OCI-LY1 (cell line): ENCODE measurements around the gene D2HGDH.

Experiments used
- H2AFZ ChIP-seq: fragments of 200-600 bp; sonication (generic), shearing (Covaris generic); 2 replicates; pipeline ENCODE4 v1.6.0; 2014; ENCODE audit warnings: antibody characterized with exemption, mild to moderate bottlenecking, low read length
- H3F3A ChIP-seq: fragments of 200-600 bp; sonication (generic), shearing (Covaris generic); 2 replicates; pipeline ENCODE4 v1.6.0; 2014; ENCODE audit warnings: mild to moderate bottlenecking, antibody characterized with exemption, low read length, moderate library complexity; ENCODE audit not compliant: insufficient read depth
- H3K27ac ChIP-seq: fragments of 200-600 bp; sonication (generic); 2 replicates; pipeline ENCODE4 v1.5.1; 2014; ENCODE audit warnings: low read length, mixed run types, mild to moderate bottlenecking, low read depth; ENCODE audit not compliant: poor library complexity, severe bottlenecking
- H3K27me3 ChIP-seq: fragments of 200-600 bp; sonication (generic); 2 replicates; pipeline ENCODE4 v1.6.0; 2014; ENCODE audit warnings: antibody characterized with exemption, mild to moderate bottlenecking, low read length, moderate library complexity; ENCODE audit not compliant: insufficient read depth
- H3K36me3 ChIP-seq: fragments of 200-600 bp; sonication (generic); 2 replicates; pipeline ENCODE4 v1.6.1; 2014; ENCODE audit warnings: mild to moderate bottlenecking, antibody characterized with exemption, low read length, moderate library complexity, mixed read lengths; ENCODE audit not compliant: insufficient read depth
- H3K4me1 ChIP-seq: fragments of 200-600 bp; sonication (generic); 2 replicates; pipeline ENCODE4 v1.5.1; 2014; ENCODE audit warnings: mild to moderate bottlenecking, low read length, moderate library complexity; ENCODE audit not compliant: insufficient read depth, severe bottlenecking
- H3K4me2 ChIP-seq: fragments of 200-600 bp; sonication (generic), shearing (Covaris generic); 2 replicates; pipeline ENCODE4 v1.6.1; 2014; ENCODE audit warnings: low read length
- H3K4me3 ChIP-seq: fragments of 200-600 bp; sonication (generic); 2 replicates; pipeline ENCODE4 v1.5.1; 2014; ENCODE audit warnings: low read length, low read depth, mild to moderate bottlenecking, mixed read lengths; ENCODE audit not compliant: poor library complexity, severe bottlenecking
- H3K79me2 ChIP-seq: fragments of 200-600 bp; shearing (Covaris generic); 2 replicates; pipeline ENCODE4 v1.6.1; 2016; ENCODE audit warnings: mixed run types, low read length, mixed read lengths; ENCODE audit not compliant: insufficient read depth
- H3K9ac ChIP-seq: fragments of 200-600 bp; sonication (generic), shearing (Covaris generic); 2 replicates; pipeline ENCODE4 v1.6.1; 2014; ENCODE audit warnings: mild to moderate bottlenecking, low read length, mixed read lengths
- H3K9me2 ChIP-seq: fragments of 200-600 bp; sonication (generic), shearing (Covaris generic); 2 replicates; pipeline ENCODE4 v1.6.1; 2014; ENCODE audit warnings: low read depth, mild to moderate bottlenecking, low read length, mixed read lengths
- H3K9me3 ChIP-seq: fragments of 200-600 bp; shearing (Covaris generic); 2 replicates; pipeline ENCODE4 v1.6.1; 2014; ENCODE audit warnings: low read length, mixed read lengths
- H4K20me1 ChIP-seq: fragments of 200-600 bp; sonication (generic), shearing (Covaris generic); 2 replicates; pipeline ENCODE4 v1.6.0; 2016; ENCODE audit warnings: mild to moderate bottlenecking, low read length; ENCODE audit not compliant: insufficient read depth
- CTCF ChIP-seq: fragments of 200-600 bp; sonication (generic), shearing (Covaris generic); IDR thresholded peaks from 2 replicates; pipeline ENCODE4 v1.5.1; 2017; ENCODE audit warnings: mild to moderate bottlenecking, antibody characterized with exemption, low read length, moderate library complexity, mixed read lengths
- EZH2 ChIP-seq: fragments of 200-600 bp; sonication (generic), shearing (Covaris generic); IDR thresholded peaks from 2 replicates; pipeline ENCODE4 v1.8.0; 2017; ENCODE audit warnings: borderline replicate concordance, mixed run types, mild to moderate bottlenecking, antibody characterized with exemption, low read length, moderate library complexity, mixed read lengths

The D2HGDH gene

GRCh38 chr2:241762321-241762932, 28.0 kb downstream of the D2HGDH start:
- Histone ChIP-seq H3K79me2 (no peaks in the 10 kb centered on the region), H3K27ac (no peak overlapping the region), H3K4me1 (no peaks in the 10 kb centered on the region), H4K20me1 (no peaks in the 10 kb centered on the region), H2AFZ (no peak overlapping the region), H3K9me2 (no peaks in the 10 kb centered on the region), H3K36me3 (peaks cover 24% of the 10 kb centered on the region), H3F3A (no peaks in the 10 kb centered on the region), H3K4me2 (no peak overlapping the region), H3K4me3 (no peak overlapping the region), H3K9ac (no peak overlapping the region), H3K9me3 (no peaks in the 10 kb centered on the region), H3K27me3 (no peaks in the 10 kb centered on the region)
- TF ChIP-seq CTCF (no peak), EZH2 (no peak)

GRCh38 chr2:241762933-241763369, 28.5 kb downstream of the D2HGDH start:
- no peaks in the 10 kb centered on the region for H3K27me3 ChIP-seq
- no peaks in the 10 kb centered on the region for H4K20me1 ChIP-seq
- no peaks in the 10 kb centered on the region for H3K9me2 ChIP-seq
- H3K9ac ChIP-seq, result no peak overlapping the region
- no peaks in the 10 kb centered on the region for H3K9me3 ChIP-seq
- no peak overlapping the region for H3K4me2 ChIP-seq
- H3K4me1 ChIP-seq, result no peaks in the 10 kb centered on the region
- H2AFZ ChIP-seq, result no peak overlapping the region
- no peaks in the 10 kb centered on the region for H3K79me2 ChIP-seq
- no peak overlapping the region for H3K4me3 ChIP-seq
- TF ChIP-seq CTCF (no peak), EZH2 (no peak)
- no peak overlapping the region for H3K27ac ChIP-seq
- H3K36me3 ChIP-seq, result peaks cover 24% of the 10 kb centered on the region
- no peaks in the 10 kb centered on the region for H3F3A ChIP-seq

- Histone ChIP-seq H3K4me2 (no peak overlapping the region), H3K9ac (no peak overlapping the region), H4K20me1 (no peaks in the 10 kb centered on the region), H3K9me3 (no peaks in the 10 kb centered on the region), H3K27ac (no peak overlapping the region), H3K36me3 (peaks cover 23% of the 10 kb centered on the region), H3K4me1 (no peaks in the 10 kb centered on the region), H3K4me3 (no peak overlapping the region), H3K27me3 (no peaks in the 10 kb centered on the region), H3F3A (no peaks in the 10 kb centered on the region), H2AFZ (no peak overlapping the region), H3K9me2 (no peaks in the 10 kb centered on the region), H3K79me2 (no peaks in the 10 kb centered on the region)
- TF ChIP-seq CTCF, result no peak
- no peak for TF ChIP-seq EZH2
These were observed 29.3 kb downstream of the D2HGDH start for GRCh38 chr2:241763551-241764274.
